GM21528 (cell line): ENCODE data around the gene GAB1.

Source experiments
- ATAC-seq: cut with Tn5 transposase; IDR thresholded peaks from one replicate; pipeline ENCODE4 v1.9.1; 2021; ENCODE audit warnings: mild to moderate bottlenecking, moderate library complexity; ENCODE audit not compliant: unreplicated experiment, low FRiP score

GAB1 gene

DNA sequence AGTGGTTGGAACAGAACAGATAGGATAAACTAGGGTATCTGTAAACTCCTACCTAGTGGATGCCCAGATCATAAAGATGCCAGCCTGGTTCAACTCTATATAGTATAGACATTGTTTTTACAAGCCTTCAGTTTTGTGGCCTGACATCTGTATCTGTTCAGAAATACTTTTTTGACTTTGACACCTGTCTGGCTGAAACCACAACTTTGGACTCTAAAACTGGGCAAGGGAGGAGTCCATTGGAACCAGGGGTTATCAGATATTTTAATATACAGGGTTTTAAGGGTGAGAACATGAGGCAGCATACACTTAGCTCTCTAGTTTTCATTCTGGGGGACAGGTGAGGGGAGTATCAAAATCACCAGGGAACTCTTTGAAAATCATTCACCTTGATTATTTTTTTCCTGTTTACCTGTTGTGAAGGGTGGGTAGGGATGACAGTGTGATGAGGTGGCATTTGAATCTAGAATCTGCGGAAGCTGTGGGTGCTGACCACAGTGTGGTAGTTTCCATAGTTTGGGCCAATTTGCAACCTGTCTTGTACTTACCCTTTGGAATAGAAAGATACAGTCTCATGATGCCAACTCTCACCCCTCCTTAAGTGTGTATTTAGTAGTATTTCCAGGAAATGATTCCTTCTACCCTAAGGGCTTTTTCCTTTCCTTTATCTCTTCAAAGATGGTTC lies 20.6 kb downstream of the GAB1 start:
- ATAC-seq: no peak

DNA sequence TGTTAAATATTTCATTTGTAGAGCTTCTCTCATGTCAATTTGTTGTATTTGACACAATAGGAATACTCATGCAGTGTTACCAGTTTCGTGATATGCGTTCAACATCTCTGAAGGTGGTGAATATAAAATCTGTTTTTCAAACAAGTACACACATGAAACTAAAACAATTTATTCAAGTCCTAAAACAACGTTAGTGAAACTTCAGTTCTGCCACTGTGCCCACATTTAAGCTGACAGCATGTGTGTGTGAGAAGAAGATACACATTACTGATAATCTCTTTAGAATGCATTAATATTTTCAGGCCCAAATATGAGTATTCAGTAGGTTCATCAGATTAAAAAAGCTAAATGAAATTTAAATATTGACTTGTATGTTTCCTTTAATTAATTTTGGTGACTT lies 21.7 kb downstream of the GAB1 start:
- ATAC-seq: no peak

DNA sequence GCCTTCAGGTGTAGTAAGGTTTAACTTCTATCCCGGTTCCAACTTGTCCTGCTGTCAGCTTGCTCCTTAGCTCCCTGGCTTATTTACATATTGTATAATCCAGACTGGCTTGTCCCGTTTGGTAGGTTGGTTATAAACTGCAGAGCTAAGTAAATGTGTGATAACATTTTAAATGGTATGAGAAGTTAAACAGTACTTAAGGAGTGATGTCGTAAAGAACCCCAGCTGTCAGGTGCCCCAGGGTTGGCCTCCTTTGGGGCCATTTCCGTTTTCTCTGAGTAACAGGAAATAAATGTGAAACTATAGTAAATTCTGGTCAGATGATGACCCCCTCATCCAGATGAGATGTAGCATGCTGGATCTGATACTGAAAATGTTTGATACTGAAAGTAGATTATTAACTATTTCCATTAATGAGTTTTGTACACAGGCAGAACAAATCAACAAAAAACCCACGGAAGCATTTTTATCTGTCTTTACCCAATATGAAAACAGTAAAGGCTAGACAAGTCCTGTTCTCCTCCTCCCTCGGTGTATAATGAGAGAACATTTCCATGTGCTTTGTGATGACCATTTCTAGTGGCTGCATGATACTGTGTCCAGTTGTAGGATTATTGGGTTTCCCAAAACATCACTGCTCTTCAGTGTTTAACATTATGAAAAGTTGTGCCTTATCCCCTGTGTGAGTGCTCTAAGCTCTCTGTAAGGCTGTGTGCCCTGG lies 22.4 kb downstream of the GAB1 start:
- ATAC-seq: peak; percentile 93

DNA sequence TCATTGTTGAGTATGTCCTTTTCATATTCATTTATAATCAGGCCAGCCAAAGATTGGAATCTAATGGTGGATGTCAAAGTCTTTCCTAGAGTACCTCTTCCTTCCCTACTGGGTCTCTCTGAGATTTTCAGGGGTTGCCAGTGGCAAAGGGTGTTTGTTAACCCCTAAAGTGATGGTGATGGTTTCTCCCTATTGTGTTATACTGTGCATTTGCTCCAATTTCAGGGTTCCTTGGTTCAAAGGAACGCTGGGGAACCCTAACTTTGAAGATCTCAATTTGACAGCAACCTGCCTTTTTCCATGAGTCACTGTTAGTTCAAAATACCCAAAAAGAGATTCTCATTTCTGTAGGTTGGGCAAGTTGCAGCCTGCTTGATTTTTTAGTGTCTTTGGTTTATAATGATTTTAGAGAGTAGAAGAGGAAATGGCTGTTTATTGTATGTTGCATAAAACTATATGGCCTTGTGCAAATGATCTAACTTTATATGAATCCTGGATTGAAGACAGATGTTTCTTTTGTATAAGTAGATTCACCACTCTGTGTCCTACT lies 23.0 kb downstream of the GAB1 start:
- ATAC-seq: peak; percentile 7

DNA sequence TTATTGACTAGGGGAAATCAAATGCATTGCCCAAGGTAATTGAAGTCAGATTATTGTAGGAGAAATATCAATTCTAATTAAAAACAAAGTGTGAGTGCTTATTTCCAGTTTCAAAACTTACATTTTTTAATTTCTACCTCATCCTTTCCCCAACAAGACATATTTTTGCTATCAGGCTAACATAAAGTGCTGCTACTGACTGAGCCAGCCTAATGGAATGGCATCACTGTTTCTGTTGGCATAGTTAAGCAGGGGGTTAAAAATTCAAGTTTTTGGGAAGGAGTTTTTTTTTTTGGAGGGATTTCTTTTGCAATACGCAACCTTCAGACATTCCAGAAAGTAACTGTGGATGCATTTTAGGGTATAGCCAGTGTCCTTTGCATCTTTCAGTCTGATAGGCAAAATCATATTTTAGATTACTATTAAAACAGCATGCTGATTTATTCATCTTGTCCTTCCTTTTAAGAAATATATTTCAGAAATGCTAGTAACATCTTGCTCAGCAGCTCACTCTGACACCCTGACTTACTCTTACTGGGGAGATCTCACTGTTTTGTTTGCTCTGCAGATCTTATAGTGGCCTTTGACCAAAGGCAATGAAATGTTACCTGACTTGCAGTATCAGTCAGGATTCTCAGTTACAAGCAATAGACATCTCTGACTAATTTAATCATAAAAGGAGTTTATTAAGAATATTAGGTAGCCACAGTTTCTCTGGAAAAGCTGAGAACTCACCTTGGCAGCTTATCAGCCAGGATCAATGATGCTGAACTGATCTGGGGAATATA lies 24.4 kb downstream of the GAB1 start:
- ATAC-seq: no peak

DNA sequence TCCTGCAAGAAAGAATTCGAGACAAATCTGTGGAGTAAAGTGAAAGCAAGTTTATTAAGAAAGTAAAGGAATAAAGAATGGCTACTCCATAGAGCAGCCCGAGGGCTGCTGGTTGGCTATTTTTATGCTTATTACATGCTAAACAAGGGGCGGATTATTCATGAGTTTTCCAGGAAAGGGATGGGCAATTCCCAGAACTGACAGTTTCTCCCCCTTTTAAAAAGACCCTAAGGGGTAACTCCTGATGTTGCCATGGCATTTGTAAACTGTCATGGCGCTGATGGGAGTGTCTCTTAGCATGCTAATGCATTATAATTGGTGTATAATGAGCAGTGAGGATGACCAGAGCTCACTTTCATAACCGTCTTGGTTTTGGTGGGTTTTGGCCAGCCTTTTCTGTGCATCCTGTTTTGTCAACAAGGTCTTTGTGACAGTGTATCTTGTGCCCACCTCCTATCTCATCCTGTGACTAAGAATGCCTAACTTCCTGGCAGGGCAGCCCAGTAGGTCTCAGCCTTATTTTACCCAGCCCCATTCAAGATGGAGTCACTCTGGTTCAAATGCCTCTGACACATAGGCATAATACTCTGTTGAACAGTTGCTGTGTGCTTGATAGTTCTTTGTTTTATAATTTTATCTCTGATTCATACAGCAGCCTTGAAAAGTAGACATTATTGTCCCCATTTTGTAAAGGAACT lies 25.8 kb downstream of the GAB1 start:
- no peak for ATAC-seq

DNA sequence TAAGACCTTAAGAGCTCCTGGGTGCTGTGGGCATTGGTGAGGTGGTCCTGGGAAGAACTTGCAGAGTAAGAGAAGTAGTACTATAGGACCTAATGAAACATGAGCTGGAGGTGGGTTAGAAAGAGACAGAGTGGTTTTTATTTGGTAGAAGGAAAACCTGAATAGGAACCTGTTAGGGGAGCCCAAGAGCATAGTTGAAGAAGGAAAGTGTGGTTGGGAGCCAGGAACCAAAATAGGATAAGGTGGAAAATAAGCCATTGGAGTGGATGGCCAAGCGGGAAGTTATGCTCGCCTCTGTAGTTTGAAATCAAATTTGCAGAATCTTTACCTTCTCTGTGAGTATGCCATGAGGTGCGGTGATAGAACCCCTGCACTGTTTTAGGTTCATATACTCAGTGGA lies 26.7 kb downstream of the GAB1 start:
- no peak for ATAC-seq

DNA sequence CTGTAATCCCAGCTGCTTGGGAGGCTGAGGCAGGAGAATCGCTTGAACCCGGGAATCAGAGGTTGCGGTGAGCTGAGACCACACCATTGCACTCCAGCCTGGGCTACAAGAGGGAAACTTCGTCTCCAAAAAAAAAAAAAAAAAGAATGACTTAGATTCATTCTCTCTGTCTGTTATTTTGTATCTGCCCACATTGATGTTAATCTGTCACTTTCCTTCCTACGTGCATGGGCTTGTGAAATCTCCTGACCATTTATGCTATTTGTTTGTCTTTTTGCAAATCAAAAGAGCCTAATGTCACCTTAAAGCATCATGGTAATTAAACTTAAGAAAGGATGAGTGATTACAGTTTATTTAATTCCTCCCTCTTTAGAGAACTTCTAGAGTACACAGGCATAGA lies 27.4 kb downstream of the GAB1 start:
- ATAC-seq: no peak

DNA sequence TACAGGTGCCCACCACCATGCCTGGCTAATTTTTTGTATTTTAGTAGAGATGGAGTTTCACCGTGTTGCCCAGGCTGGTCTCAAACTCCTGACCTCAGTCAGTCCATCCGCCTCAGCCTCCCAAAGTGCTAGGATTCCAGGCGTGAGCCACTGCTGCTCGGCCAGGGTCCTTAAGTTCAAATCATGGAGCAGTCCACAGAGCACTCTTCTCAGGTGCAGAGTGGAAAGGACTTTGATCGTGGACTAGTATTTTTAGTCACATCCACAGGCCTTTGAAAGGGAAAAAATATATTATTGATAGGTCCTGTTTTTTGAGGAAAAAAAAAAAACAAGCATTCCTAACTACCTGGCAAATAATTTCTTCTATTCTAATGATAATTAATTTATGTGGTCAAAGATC lies 31.2 kb downstream of the GAB1 start:
- ATAC-seq: no peak

DNA sequence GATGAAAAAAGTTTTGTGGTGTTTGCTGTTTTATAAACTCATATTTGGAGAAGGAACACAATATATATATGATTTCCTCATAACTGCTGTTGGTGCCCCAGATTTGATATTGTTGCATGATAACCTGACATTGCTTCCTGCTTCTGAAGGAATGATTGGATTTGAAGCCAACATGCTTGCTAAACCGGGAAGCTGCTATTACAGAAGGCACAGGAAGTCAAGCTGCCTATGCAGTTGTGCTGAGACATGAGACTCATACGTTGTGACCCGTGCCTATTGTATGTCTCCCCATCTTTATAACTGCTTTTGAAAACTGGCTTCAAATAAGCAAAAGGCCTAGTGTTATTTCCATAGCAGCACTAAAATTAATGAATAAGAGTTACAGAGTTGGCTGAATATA lies 32.9 kb downstream of the GAB1 start:
- no peak for ATAC-seq

DNA sequence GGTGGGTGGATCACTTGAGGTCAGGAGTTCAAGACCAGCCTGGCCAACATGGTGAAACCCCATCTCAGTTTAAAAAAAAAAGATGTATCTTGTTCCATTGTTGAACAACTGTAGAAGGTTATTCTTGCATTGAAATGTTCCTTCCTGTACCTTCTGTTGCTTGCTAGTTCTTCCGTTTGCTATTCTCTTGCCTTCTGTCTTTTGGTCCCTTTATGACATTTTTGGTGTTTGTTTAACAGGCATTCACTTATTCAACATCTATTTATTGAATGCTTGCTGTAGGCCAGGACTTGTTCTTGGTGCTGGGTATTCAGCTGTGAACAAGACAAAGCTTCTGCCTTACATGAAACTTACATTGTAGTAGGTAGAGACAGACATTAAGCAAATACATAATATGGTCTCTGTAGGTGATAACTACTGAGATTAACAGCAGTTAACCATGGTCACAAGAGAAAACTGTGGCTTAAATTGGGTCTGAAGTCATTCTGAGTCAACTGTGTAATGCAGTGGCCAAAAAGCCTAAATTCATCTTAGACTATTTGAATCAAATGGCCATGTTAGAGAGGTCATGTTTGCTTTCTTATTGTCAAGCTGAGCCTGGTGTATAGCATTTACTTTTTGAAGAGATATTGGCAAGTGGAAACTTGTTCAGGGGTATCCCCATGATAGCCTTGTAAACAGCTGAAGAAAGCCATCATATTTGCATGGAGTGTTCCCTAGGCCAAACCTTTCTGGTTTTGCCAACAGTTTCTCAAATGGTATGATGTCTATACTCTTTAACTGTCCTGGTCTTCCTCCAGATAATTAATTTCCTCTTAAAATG lies 35.6 kb downstream of the GAB1 start:
- ATAC-seq: peak; percentile 47

DNA sequence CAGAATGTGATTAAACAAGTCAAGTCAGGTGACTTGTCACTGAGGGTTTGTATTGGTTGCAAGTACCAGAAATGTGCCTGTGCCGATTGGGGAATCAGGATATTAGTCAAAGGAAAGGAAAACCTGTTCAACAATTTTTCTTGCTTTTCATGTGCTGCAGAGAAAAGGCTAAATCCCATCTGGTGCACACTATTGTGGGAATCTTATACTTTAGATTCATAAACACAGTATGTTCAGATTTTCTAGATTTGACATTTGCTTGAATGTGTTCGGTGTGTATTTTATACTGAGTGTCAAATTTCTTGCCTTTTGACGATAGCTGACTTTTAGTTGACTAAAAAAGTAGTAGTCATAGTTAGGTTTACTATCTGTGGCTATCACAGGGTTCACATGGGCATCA lies 37.6 kb downstream of the GAB1 start:
- ATAC-seq: no peak

DNA sequence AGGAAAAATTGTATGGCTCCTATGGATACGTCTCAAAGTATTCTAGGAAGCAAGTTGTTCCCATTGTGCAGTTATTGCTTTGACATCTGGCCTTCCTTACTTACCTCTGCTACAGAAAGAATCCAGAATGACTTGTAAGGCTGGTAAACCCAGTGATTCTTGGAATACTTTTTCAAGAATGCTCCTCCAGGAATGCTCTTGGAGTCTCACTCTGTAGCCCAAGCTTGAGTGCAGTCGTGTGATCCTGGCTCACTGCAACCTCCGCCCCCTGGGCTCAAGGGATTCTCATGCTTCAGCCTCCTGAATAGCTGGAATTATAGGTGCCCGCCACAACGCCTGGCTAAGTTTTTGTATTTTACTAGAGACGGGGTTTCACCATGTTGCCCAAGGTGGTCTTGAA lies 38.1 kb downstream of the GAB1 start:
- no peak for ATAC-seq

DNA sequence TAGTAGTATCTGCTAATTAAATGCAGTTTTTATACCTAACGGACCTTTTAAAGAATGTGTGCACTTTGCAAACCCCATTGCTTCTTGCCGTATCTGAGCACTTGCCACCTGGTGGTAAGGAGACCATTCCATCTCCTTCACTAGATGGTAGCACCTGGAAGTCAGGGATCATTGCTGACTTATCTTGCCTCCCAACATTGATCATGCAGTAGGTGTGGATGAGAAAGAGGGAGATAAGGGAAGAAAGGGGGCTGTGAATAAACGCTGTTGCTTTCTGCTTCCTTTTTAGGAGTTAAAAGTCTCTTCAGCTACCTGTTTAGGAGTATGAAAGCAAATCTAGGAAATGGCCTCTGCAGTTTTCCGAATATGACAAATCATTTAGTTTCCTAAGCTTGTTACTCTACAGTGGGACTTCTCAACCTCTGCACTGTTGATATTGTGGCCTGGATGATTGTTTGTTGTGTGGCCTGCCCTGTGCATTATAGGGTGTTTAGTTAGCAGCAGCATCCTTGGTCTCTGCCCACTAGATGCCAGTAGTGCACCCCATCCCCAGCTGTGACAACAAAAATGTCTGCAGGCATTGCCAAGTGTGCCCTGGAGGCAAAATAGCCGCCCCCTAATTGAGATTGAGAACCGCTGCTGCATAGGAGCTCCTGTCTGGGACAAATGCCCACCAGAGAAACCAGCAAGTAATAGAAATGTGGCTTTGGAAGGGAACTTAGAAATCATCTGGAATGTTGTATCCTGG lies 38.8 kb downstream of the GAB1 start:
- ATAC-seq: peak; percentile 54

DNA sequence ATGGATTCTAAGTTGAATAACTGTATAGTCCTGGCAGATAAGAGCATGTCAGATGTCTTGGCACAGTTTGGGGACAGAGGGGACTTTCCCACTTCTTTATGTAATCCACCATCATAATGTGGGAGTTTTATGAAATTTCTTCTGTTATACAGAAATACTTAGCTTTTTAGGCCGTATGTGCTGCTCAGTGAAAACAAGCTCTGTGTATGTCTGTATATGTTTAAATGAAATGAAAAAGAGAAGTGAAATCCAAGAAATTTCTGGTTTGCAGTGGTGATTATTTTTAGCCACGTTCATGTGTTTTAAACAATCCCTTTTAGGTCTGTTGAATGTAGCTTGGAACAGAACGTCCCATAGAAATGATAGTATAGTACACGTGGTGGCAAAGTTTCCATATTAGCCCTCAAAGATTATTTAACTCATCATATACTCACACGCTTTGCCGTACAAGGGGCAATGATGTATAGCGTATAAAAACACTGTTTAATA lies 41.0 kb downstream of the GAB1 start:
- ATAC-seq: peak; percentile 71

DNA sequence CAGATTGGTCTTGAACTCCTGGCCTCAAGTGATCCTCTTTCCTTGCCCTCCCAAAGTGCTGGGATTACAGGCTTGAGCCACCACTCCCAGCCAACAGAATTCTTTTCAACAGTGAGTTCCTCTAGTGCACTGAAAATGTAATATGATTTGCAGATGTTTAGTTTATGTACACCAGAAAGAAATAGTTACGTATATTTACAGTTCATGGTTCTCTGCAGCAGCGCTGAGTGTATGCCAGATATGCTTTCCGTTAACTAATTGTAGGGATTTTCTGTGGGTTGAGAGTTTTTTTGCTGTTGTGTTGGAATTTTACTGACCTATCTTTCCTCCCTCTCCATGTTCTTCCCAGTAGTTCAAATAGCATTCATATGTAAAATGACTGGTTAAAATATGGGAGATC lies 44.0 kb downstream of the GAB1 start:
- ATAC-seq: no peak

DNA sequence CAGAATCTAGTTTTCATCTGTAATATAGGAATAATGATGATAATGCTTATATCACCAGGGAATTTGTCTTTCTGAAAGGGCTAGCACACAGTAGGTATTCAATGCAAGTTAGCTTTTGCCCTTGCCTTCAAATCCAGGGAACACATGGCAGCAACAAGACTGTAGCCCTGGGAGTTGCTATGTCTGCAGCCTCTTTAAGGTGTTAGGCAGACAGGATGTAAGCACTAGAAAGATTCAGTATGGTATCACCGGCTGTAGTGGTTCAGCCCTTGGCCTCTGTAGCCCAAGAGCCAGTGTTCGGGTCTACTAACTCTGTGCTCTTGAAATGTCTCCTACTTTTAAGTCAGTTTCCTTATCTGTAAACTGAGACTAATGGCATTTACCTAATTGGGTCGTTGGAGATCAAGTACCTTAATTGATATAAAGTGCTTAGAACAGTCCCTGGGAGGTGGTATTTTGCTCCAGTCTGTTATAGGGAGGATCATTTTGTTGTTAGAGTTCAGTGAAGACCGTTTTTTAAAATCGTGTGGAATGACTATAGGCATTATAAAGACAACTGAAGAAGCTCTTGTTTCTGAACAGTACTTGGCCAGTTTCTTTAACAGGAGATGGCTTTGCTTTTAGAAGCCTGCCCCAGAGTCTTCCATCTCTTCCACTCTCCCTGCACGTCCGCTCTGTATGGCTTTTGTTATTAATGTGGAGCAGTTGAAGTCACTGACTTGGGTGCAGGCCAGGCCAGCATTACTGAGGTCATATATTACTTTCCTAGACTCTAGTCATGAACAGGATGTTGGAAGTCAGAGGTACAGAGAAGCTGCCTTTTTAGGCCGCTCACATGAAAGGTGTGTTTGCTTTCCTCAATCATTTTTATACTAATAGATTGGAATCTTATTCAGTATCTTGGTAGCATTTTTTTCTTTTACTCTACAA lies 44.8 kb downstream of the GAB1 start:
- peak; percentile 45 for ATAC-seq

DNA sequence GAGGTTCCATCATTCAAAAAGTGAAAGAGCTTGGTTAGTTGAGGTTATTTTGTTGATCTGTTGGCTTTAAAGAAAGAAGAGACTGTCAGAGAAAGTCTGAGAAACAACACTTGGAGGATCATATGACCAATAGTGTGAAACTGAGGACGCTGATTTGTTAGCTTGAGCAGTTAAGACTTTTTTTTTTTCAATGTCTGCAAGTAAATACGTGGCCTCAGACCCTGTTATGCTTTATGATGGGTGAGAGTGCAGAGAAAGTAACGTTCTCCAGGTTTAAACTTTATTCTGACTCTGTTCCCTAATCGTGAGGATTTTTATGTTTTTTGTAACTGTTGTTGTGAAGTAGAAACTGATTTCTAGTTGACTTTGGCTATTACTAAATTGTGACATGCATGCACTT lies 45.9 kb downstream of the GAB1 start:
- no peak for ATAC-seq
